ENCODE measurements around the gene VPS51. TPM values are rescaled to one million over a fixed set of nuclear protein-coding genes. Genes with fewer than 3 reads are reported as not detected.

The VPS51 gene
- total and polyA plus RNA-seq, 2 experiments from 2014 or later = 45.3 to 450 TPM

DNA sequence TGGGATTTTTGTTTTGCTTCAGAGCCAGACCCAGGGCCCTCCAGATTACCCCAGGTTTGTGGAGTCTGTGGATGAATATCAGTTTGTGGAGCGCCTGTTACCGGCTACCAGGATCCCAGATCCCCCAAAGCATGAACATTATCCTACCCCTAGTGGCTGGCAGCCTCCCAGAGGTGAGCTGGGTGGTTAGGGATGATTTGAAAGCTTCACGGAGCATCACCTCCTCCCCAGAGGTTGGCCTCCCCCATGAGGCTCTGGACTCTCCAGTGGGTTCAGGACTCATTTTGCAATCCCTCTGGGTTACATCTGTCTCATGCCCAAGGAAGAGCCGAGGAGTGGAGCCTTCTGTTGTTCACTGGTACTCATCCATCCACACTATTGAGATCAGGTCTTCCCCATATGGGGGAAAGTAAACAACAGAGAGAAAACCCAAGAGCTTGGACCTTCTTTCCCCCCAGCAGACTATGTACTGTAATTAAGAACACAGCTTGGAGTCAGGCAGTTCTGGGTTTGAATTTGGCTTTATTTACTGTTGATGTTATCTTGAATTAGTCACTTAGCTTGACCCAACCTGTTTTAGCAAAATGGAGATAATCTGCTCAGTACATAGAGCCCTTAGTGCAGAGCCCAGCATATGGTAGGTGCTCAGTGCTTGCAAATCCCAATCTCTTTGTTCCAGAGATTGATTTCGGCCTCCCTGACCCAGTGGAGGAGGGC lies 28.6 kb downstream of the VPS51 start:
- peaks cover 27% of the 10 kb centered on the region for H3F3A ChIP-seq (replicated peaks; ENCODE audit: low read depth)
- H3K36me3 ChIP-seq (ENCODE audit: insufficient read depth) = peaks cover 20% of the 10 kb centered on the region
- H3K9me3 Mint-ChIP-seq = no peaks in the 10 kb centered on the region; the same call in 2 of the 3 replicates
- H3K4me3 Mint-ChIP-seq = peak overlapping the region; percentile 52
- peaks cover 12% of the 10 kb centered on the region for H3K4me1 Mint-ChIP-seq
- H3K27me3 ChIP-seq (ENCODE audit: insufficient read depth) = no peaks in the 10 kb centered on the region
- TF ChIP-seq JUNB (IDR thresholded peaks at IDR 0.05; ENCODE audit: unreplicated experiment) = no peak
- TF ChIP-seq CTCF (conservative IDR thresholded peaks at IDR 0.05; ENCODE audit: low read depth in 2 of 2) = no peak
- TF ChIP-seq ZNF331 (CRISPR knock-in tag; IDR thresholded peaks at IDR 0.05; ENCODE audit: low read depth) = no peak
- no peak for TF ChIP-seq NANOG (IDR thresholded peaks at IDR 0.05; ENCODE audit: borderline replicate concordance)
- no peak for TF ChIP-seq EZH2 (IDR thresholded peaks at IDR 0.05; ENCODE audit: low read depth, unreplicated experiment)
- no peak for TF ChIP-seq ZNF462 (CRISPR knock-in tag; IDR thresholded peaks at IDR 0.05)
- TF ChIP-seq POLR2AphosphoS5 (IDR thresholded peaks at IDR 0.05; ENCODE audit: low read depth) = no peak
- TF ChIP-seq CREB1 (CRISPR knock-in tag; IDR thresholded peaks at IDR 0.05; ENCODE audit: low read depth) = no peak
- no peak for TF ChIP-seq STAT1 (IDR thresholded peaks at IDR 0.05; ENCODE audit: unreplicated experiment)
- TF ChIP-seq ETS1 (IDR thresholded peaks at IDR 0.05) = no peak
- no peak for TF ChIP-seq EZH2phosphoT487 (IDR thresholded peaks at IDR 0.05; ENCODE audit: unreplicated experiment)
- peaks cover 10% of the 10 kb centered on the region for H4K20me1 ChIP-seq (replicated peaks; ENCODE audit: insufficient read depth)
- ATAC-seq (no peak), DNase-seq (ENCODE audit: low spot score) (no peak)
- H3K79me2 ChIP-seq (replicated peaks; ENCODE audit: insufficient read depth) = peaks cover 41% of the 10 kb centered on the region
- H3K27ac Mint-ChIP-seq = no peak overlapping the region; the same call in 1 of the 2 replicates
- H3K4me1 ChIP-seq (ENCODE audit: insufficient read depth) = peaks cover 11% of the 10 kb centered on the region
- no peak overlapping the region for H3K4me3 ChIP-seq
- no peaks in the 10 kb centered on the region for H3K9me2 ChIP-seq (ENCODE audit: insufficient read depth)
- H3K27ac ChIP-seq (ENCODE audit: low read depth) = no peak overlapping the region
- no peak overlapping the region for H2AFZ ChIP-seq
- peaks cover 11% of the 10 kb centered on the region for H3K27me3 Mint-ChIP-seq (ENCODE audit: insufficient read depth, low read depth, poor library complexity)
- peaks cover 73% of the 10 kb centered on the region for H3K36me3 Mint-ChIP-seq (ENCODE audit: low read depth)
- no peak overlapping the region for H3K4me2 ChIP-seq
